K562 (cell line): ENCODE data around the gene APBB2. TPM values are rescaled to one million over a fixed set of nuclear protein-coding genes. Genes with fewer than 3 reads are reported as not detected.

ENCODE experiments used
- ATAC-seq: fragments of 200-7000 bp; cut with Tn5 transposase; 3 replicates; pipeline ENCODE4 v1.9.1; 2020; ENCODE audit warnings: moderate library complexity
- BruUV-seq: library from RNA; stranded (reverse); fragments of 400-500 nt; replicated peaks from 2 replicates; lab custom pipeline; 2021; lab: Mats Ljungman, UMichigan
- CTCF ChIA-PET: fragments of 300-600 bp; formaldehyde crosslinking; extraction: SDS; loops from one replicate; lab custom pipeline; 2021; ENCODE audit warnings: low intra/inter-chr PET ratio; lab: Yijun Ruan, JAX
- POLR2A ChIA-PET: fragments of 300-600, 350-650 bp; sonication (Branson Sonifier 250); formaldehyde crosslinking; extraction: SDS; loops from one replicate; lab custom pipeline; 2021; ENCODE audit warnings: antibody characterized with exemption, inconsistent platforms; lab: Yijun Ruan, JAX
- DNase-seq, 4 experiments: peaks; one replicate each; pipeline versions ENCODE4 v3.0.0 to v3.0.0-alpha.2; 2011 to 2018; ENCODE audit warnings: low spot score in 3 of 4, mixed read lengths in 3 of 4; ENCODE audit errors: extremely low read depth in 1 of 4
- FAIRE-seq: peaks from 2 replicates; lab custom pipeline; 2011; peaks lifted over from hg19 to GRCh38; lab: Jason Lieb, UNC
- H2AFZ ChIP-seq: 2 replicates; pipeline ENCODE4 v1.6.0; 2011; ENCODE audit warnings: low read depth, low read length, control low read depth, inconsistent platforms
- H3K27ac ChIP-seq: fragments of 200-600 bp; 3 replicates; pipeline ENCODE4 v1.8.0; 2011; ENCODE audit warnings: low read depth, mild to moderate bottlenecking, control low read depth, inconsistent platforms, low read length, moderate library complexity, mixed read lengths; ENCODE audit errors: extremely low read depth
- H3K27me3 ChIP-seq, 2 experiments: fragments of 300-600 bp in 1 of 2; 2 replicates in 1 of 2; 3 replicates in 1 of 2; pipeline versions ENCODE4 v1.6.0 to v1.8.0; 2011; ENCODE audit warnings: inconsistent platforms in 2 of 2, low read length in 2 of 2, mild to moderate bottlenecking in 1 of 2, mixed read lengths in 1 of 2, moderate library complexity in 1 of 2; ENCODE audit not compliant: control insufficient read depth in 2 of 2, insufficient read depth in 2 of 2
- H3K36me3 ChIP-seq: fragments of 300-600 bp; 3 replicates; pipeline ENCODE4 v1.8.0; 2011; ENCODE audit warnings: mild to moderate bottlenecking, low read length, inconsistent platforms; ENCODE audit not compliant: control insufficient read depth, insufficient read depth
- H3K4me1 ChIP-seq, 2 experiments: fragments of 200-600 bp in 1 of 2; replicated peaks in 1 of 2; 2 replicates in 1 of 2; 3 replicates in 1 of 2; pipeline versions ENCODE4 v1.5.1 to v1.8.0; 2011; ENCODE audit warnings: inconsistent platforms in 2 of 2, low read length in 2 of 2, mild to moderate bottlenecking in 1 of 2, mixed read lengths in 1 of 2, moderate library complexity in 1 of 2; ENCODE audit not compliant: control insufficient read depth in 2 of 2, insufficient read depth in 2 of 2
- H3K4me2 ChIP-seq: 2 replicates; pipeline ENCODE4 v1.6.1; 2011; ENCODE audit warnings: low read length, control low read depth, inconsistent platforms, mixed read lengths; ENCODE audit not compliant: insufficient read depth
- H3K4me3 ChIP-seq: fragments of 200-600 bp; sonication (generic), shearing (Covaris generic); 2 replicates; pipeline ENCODE4 v1.5.1; 2016; ENCODE audit warnings: control low read depth, inconsistent platforms
- H3K79me2 ChIP-seq: fragments of 200-600 bp; 3 replicates; pipeline ENCODE4 v1.8.0; 2011; ENCODE audit warnings: low read length, inconsistent platforms; ENCODE audit not compliant: control insufficient read depth, insufficient read depth
- H3K9ac ChIP-seq, 2 experiments: 2 replicates each; pipeline versions ENCODE4 v1.6.0 to v1.6.1; 2011; ENCODE audit warnings: low read depth in 2 of 2, low read length in 2 of 2, control low read depth in 1 of 2, inconsistent platforms in 1 of 2, mild to moderate bottlenecking in 1 of 2, mixed read lengths in 1 of 2; ENCODE audit not compliant: insufficient read depth in 1 of 2
- H3K9me1 ChIP-seq: one replicate; pipeline ENCODE4 v1.6.0; 2011; ENCODE audit warnings: inconsistent platforms, mild to moderate bottlenecking, low read length, moderate library complexity; ENCODE audit not compliant: control insufficient read depth, insufficient read depth
- H3K9me3 ChIP-seq: replicated peaks from 2 replicates; pipeline ENCODE4 v1.5.1; 2011; ENCODE audit warnings: low read depth, low read length, inconsistent platforms; ENCODE audit not compliant: control insufficient read depth, insufficient read depth
- H4K20me1 ChIP-seq: replicated peaks from 2 replicates; pipeline ENCODE4 v1.6.1; 2011; ENCODE audit warnings: low read length, inconsistent platforms, mixed read lengths; ENCODE audit not compliant: control insufficient read depth, insufficient read depth
- CREB5 ChIP-seq: fragments of 250-450 bp; sonication (Bioruptor Pico); IDR thresholded peaks from 2 replicates; pipeline ENCODE4 v1.5.0; 2020; ENCODE audit warnings: mild to moderate bottlenecking
- DPF2 ChIP-seq: fragments of 450-650 bp; IDR thresholded peaks from 2 replicates; pipeline ENCODE4 v1.6.1; 2016
- FOXP4 ChIP-seq: sonication (generic); formaldehyde crosslinking; IDR thresholded peaks from 2 replicates; pipeline ENCODE4 v1.8.0; 2022; ENCODE audit warnings: mild to moderate bottlenecking, missing genetic modification reagents, borderline replicate concordance
- KLF16 ChIP-seq: IDR thresholded peaks from 2 replicates; pipeline ENCODE4 v1.6.1; 2016; ENCODE audit warnings: antibody characterized with exemption
- MAFF ChIP-seq: IDR thresholded peaks from 2 replicates; pipeline ENCODE4 v1.6.1; 2012; ENCODE audit warnings: low read length, improper control_type of control experiment
- NFE2 ChIP-seq: IDR thresholded peaks from 2 replicates; pipeline ENCODE4 v1.6.1; 2014; ENCODE audit warnings: antibody characterized with exemption, low read depth
- SOX6 ChIP-seq: fragments of 450-650 bp; IDR thresholded peaks from 2 replicates; pipeline ENCODE4 v1.6.1; 2014; ENCODE audit warnings: mild to moderate bottlenecking
- SREBF1 ChIP-seq: fragments of 150-350 bp; IDR thresholded peaks from 2 replicates; pipeline ENCODE4 v1.6.1; 2014; ENCODE audit warnings: antibody characterized with exemption, low read depth, low read length, borderline replicate concordance
- TAL1 ChIP-seq: fragments of 450-650 bp; IDR thresholded peaks from 2 replicates; pipeline ENCODE4 v1.6.1; 2016; ENCODE audit warnings: mild to moderate bottlenecking
- TBL1XR1 ChIP-seq, 2 experiments: IDR thresholded peaks; 2 replicates each; pipeline ENCODE4 v1.6.1; 2012; ENCODE audit warnings: improper control_type of control experiment in 2 of 2, low read length in 2 of 2, mild to moderate bottlenecking in 1 of 2
- TCF7L2 ChIP-seq: fragments of 150-350 bp; IDR thresholded peaks from 2 replicates; pipeline ENCODE4 v1.6.1; 2016; ENCODE audit warnings: low read depth, mild to moderate bottlenecking, low read length, moderate library complexity
- TRIM25 ChIP-seq: fragments of 450-650 bp; IDR thresholded peaks from 2 replicates; pipeline ENCODE4 v1.7.0; 2016; ENCODE audit warnings: borderline replicate concordance
- YBX1 ChIP-seq: fragments of 450-650 bp; IDR thresholded peaks from 2 replicates; pipeline ENCODE4 v1.7.1; 2016; ENCODE audit warnings: mild to moderate bottlenecking
- ZNF165 ChIP-seq: fragments of 250-450 bp; sonication (Bioruptor Pico); IDR thresholded peaks from 2 replicates; pipeline ENCODE4 v1.4.0; 2020; ENCODE audit warnings: borderline replicate concordance
- WGBS: fragments of 100-300 bp; shearing (Covaris generic); methylation state at CpG from one replicate; pipeline ENCODE4 v1.1.6; 2016; ENCODE audit warnings: low coverage, mixed read lengths; ENCODE audit not compliant: insufficient coverage; ENCODE audit errors: missing lambda C conversion rate; 5-methylcytosine and 5-hydroxymethylcytosine counted together
- in situ Hi-C: fragments of 300-500 bp; cut with MboI; formaldehyde crosslinking; loops from 4 replicates; pipeline ENCODE4 v1.15.0; 2018; ENCODE audit warnings: inconsistent platforms, mixed read lengths
- intact Hi-C: fragments of 100-400 bp; cut with micrococcal nuclease; formaldehyde crosslinking; loops from 2 replicates; pipeline ENCODE4 v1.14.2; 2022
- polyA plus RNA-seq, 8 experiments: library from polyadenylated mRNA; depleted of rRNA in 4 of 8; stranded (reverse) in 5 of 8; unstranded in 3 of 8; fragments of >200 nt; fragmentation: Nextera tagmentation in 2 of 8; fragmentation: Illumina TruSeq in 1 of 8; extraction: Ambion mirVana in 2 of 8; extraction: Trizol in 1 of 8; gene quantifications; 2 replicates each; pipeline versions ENCODE4 v1.2.1 to v1.2.3, GENCODE V29; 2011 to 2014; ENCODE audit warnings: inconsistent platforms in 1 of 8, missing spikeins in 1 of 8
- total RNA-seq, 7 experiments: library from RNA; depleted of rRNA in 6 of 7; stranded (reverse); fragments of >200 nt in 6 of 7; fragmentation: Illumina TruSeq in 2 of 7; extraction: Trizol in 2 of 7; gene quantifications; 2 replicates each; pipeline versions ENCODE4 v1.2.1 to v1.2.3, GENCODE V29; 2011 to 2021; ENCODE audit warnings: low replicate concordance in 1 of 7

The APBB2 gene
- total and polyA plus RNA-seq, 9 of the 15 experiments (the other 6 are each of a cell fraction or from before 2014, with no cell fraction given) = 0.08 to 2.1 (median 1.4) TPM

- H3K27me3 ChIP-seq = peaks cover 0 to 4% of the 10 kb centered on the region in 2 experiments; a peak in 1 of 5 replicates
- no peak overlapping the region for H3K27ac ChIP-seq
- H3K9me3 ChIP-seq = no peaks in the 10 kb centered on the region
- ATAC-seq (no peak), DNase-seq (no peak), FAIRE-seq (no peak)
- H3K4me1 ChIP-seq = no peaks in the 10 kb centered on the region
- intact Hi-C loops = no loop called here
- H3K9ac ChIP-seq = no peak overlapping the region
- H3K4me2 ChIP-seq = no peak overlapping the region
- no peaks in the 10 kb centered on the region for H3K79me2 ChIP-seq
- no peaks in the 10 kb centered on the region for H3K9me1 ChIP-seq
- no TSS peak for BruUV-seq
- POLR2A ChIA-PET = no interaction called here
- in situ Hi-C loops = no loop called here
- H3K4me3 ChIP-seq = no peak overlapping the region
- TF ChIP-seq MAFF (no peak), CREB5 (CRISPR knock-in tag) (no peak), NFE2 (no peak), TBL1XR1 (IDR thresholded peaks at IDR 0.05; ENCODE audit: low read length in 2 of 2) (no peak), FOXP4 (CRISPR knock-in tag) (no peak), ZNF165 (CRISPR knock-in tag) (no peak), TCF7L2 (no peak), DPF2 (no peak), TRIM25 (no peak), KLF16 (no peak), SOX6 (no peak), TAL1 (no peak), YBX1 (no peak), SREBF1 (no peak)
- H3K36me3 ChIP-seq = no peaks in the 10 kb centered on the region
- 1% methylated on average over 5 of the region's 5 CpGs for WGBS
- H2AFZ ChIP-seq = no peak overlapping the region
- H4K20me1 ChIP-seq = no peaks in the 10 kb centered on the region
- CTCF ChIA-PET = no interaction called here
Measured at GRCh38 chr4:41081847-41082246, 132.5 kb downstream of the APBB2 start.
